Endothelial cell of umbilical vein (primary cell): ENCODE results near the gene BAZ1B. TPM values are rescaled to one million over a fixed set of nuclear protein-coding genes. Genes with fewer than 3 reads are reported as not detected.

Experiments
- BruUV-seq: library from RNA; stranded (reverse); fragments of 400-500 nt; replicated peaks from 2 replicates; lab custom pipeline; 2021; lab: Mats Ljungman, UMichigan
- CTCF ChIA-PET: fragments of 300-600, 350-600 bp; sonication (Branson Sonifier 250); formaldehyde crosslinking; loops from one replicate; lab custom pipeline; 2021; ENCODE audit warnings: antibody characterized with exemption, inconsistent platforms; lab: Charles Lee
- POLR2A ChIA-PET: fragments of 300-600, 350-600 bp; sonication (Branson Sonifier 250); formaldehyde crosslinking; loops from one replicate; lab custom pipeline; 2021; ENCODE audit warnings: antibody characterized with exemption, inconsistent platforms; lab: Charles Lee
- DNase-seq: peaks from one replicate; pipeline ENCODE4 v3.0.0-alpha.2; 2011; ENCODE audit warnings: low read depth, low spot score
- FAIRE-seq: peaks from 2 replicates; lab custom pipeline; 2011; peaks lifted over from hg19 to GRCh38; lab: Jason Lieb, UNC
- H2AFZ ChIP-seq: 2 replicates; pipeline ENCODE4 v1.6.0; 2012; ENCODE audit warnings: low read depth, low read length, control low read depth, inconsistent platforms
- H3K27ac ChIP-seq: 2 replicates; pipeline ENCODE4 v1.5.1; 2011; ENCODE audit warnings: low read depth, mild to moderate bottlenecking, control low read depth, low read length, moderate library complexity; ENCODE audit not compliant: insufficient read depth
- H3K27me3 ChIP-seq, 2 experiments: 2 replicates each; pipeline versions ENCODE4 v1.6.0 to v1.6.1; 2011; ENCODE audit warnings: low read length in 2 of 2, mixed read lengths in 1 of 2; ENCODE audit not compliant: control insufficient read depth in 2 of 2, insufficient read depth in 2 of 2
- H3K36me3 ChIP-seq, 2 experiments: 2 replicates in 1 of 2; 3 replicates in 1 of 2; pipeline ENCODE4 v1.5.1; 2011; ENCODE audit warnings: low read length in 2 of 2, mild to moderate bottlenecking in 1 of 2, moderate library complexity in 1 of 2; ENCODE audit not compliant: control insufficient read depth in 2 of 2, insufficient read depth in 2 of 2; ENCODE audit errors: extremely low read depth in 1 of 2
- H3K4me1 ChIP-seq: 3 replicates; pipeline ENCODE4 v1.5.1; 2011; ENCODE audit warnings: mild to moderate bottlenecking, low read length; ENCODE audit not compliant: control insufficient read depth, insufficient read depth; ENCODE audit errors: extremely low read depth
- H3K4me2 ChIP-seq: 2 replicates; pipeline ENCODE4 v1.6.1; 2011; ENCODE audit warnings: low read length, control low read depth, mixed read lengths; ENCODE audit not compliant: insufficient read depth
- H3K4me3 ChIP-seq, 3 experiments: fragments of 200-600 bp in 1 of 3; sonication (generic), shearing (Covaris generic) in 1 of 3; replicated peaks in 1 of 3; 2 replicates each; pipeline ENCODE4 v1.5.1; 2011 to 2016; ENCODE audit warnings: control low read depth in 3 of 3, low read length in 3 of 3, mild to moderate bottlenecking in 2 of 3, inconsistent platforms in 1 of 3, low read depth in 1 of 3, moderate library complexity in 1 of 3; ENCODE audit not compliant: insufficient read depth in 1 of 3
- H3K79me2 ChIP-seq: 2 replicates; pipeline ENCODE4 v1.6.0; 2012; ENCODE audit warnings: low read length, inconsistent platforms; ENCODE audit not compliant: control insufficient read depth, insufficient read depth
- H3K9ac ChIP-seq: replicated peaks from 2 replicates; pipeline ENCODE3; 2011; ENCODE audit warnings: low read length, control low read depth; ENCODE audit not compliant: insufficient read depth; ENCODE audit errors: extremely low read depth
- H3K9me1 ChIP-seq: replicated peaks from 3 replicates; pipeline ENCODE4 v1.6.0; 2011; ENCODE audit warnings: mild to moderate bottlenecking, low read length; ENCODE audit not compliant: control insufficient read depth, insufficient read depth; ENCODE audit errors: extremely low read depth
- H3K9me3 ChIP-seq: replicated peaks from 2 replicates; pipeline ENCODE4 v1.5.1; 2012; ENCODE audit warnings: low read length, inconsistent platforms; ENCODE audit not compliant: control insufficient read depth, insufficient read depth
- H4K20me1 ChIP-seq: replicated peaks from 2 replicates; pipeline ENCODE3; 2011; ENCODE audit warnings: mild to moderate bottlenecking, low read length; ENCODE audit not compliant: control insufficient read depth, insufficient read depth; ENCODE audit errors: extremely low read depth
- EZH2 ChIP-seq: IDR thresholded peaks from 2 replicates; pipeline ENCODE4 v1.6.1; 2012; ENCODE audit warnings: borderline replicate concordance, low read depth, mild to moderate bottlenecking, moderate library complexity, low read length, inconsistent platforms; ENCODE audit not compliant: severe bottlenecking
- FOS ChIP-seq: IDR thresholded peaks from 2 replicates; pipeline ENCODE4 v1.6.1; 2011; ENCODE audit warnings: mild to moderate bottlenecking, low read length, moderate library complexity, borderline replicate concordance; ENCODE audit not compliant: insufficient read depth
- GATA2 ChIP-seq: IDR thresholded peaks from 2 replicates; pipeline ENCODE4 v1.7.0; 2011; ENCODE audit warnings: low read depth, mild to moderate bottlenecking, moderate library complexity, mixed read lengths, low read length; ENCODE audit not compliant: insufficient read length, insufficient read depth
- JUN ChIP-seq: IDR thresholded peaks from 2 replicates; pipeline ENCODE4 v1.6.1; 2011; ENCODE audit warnings: borderline replicate concordance, low read depth; ENCODE audit not compliant: insufficient read length, insufficient read depth
- MYC ChIP-seq: IDR thresholded peaks from one replicate; pipeline ENCODE4 v1.6.1; 2011; ENCODE audit warnings: mild to moderate bottlenecking, low read depth, low read length
- POLR2A ChIP-seq: IDR thresholded peaks from 2 replicates; pipeline ENCODE4 v1.6.1; 2012; ENCODE audit warnings: low read depth, mild to moderate bottlenecking, control low read depth, low read length
- POLR2AphosphoS5 ChIP-seq: IDR thresholded peaks from 2 replicates; pipeline ENCODE4 v1.6.1; 2012; ENCODE audit warnings: low read depth, mild to moderate bottlenecking, control low read depth, low read length, moderate library complexity; ENCODE audit not compliant: insufficient read depth
- dilution Hi-C: fragments of 300-500 bp; cut with MboI; formaldehyde crosslinking; loops from one replicate; pipeline ENCODE4 v1.15.0; 2019; ENCODE audit warnings: low sequenced_read_pairs; ENCODE audit not compliant: extremely low pct_ligation_motif_present
- intact Hi-C: fragments of 100-400 bp; cut with micrococcal nuclease; formaldehyde crosslinking; loops from one replicate; pipeline ENCODE4 v1.10.0; 2022
- polyA plus RNA-seq, 4 experiments: library from polyadenylated mRNA; depleted of rRNA in 3 of 4; stranded (reverse) in 3 of 4; unstranded in 1 of 4; fragments of >200 nt; gene quantifications; 2 replicates each; pipeline versions ENCODE4 v1.2.1 to v1.2.3, GENCODE V29; 2011 to 2012; ENCODE audit warnings: missing spikeins in 1 of 4
- total RNA-seq: library from RNA; stranded (reverse); gene quantifications from 2 replicates; pipeline ENCODE4 v1.2.3, GENCODE V29; 2021
- TF ChIP-seq, protein P1 (sequence below), 2 donors: IDR thresholded peaks; 1 replicate in 1 of 2; 2 replicates in 1 of 2; pipeline ENCODE4 v1.5.1; 2011; ENCODE audit warnings: low read length in 2 of 2, mild to moderate bottlenecking in 2 of 2, moderate library complexity in 2 of 2, control low read depth in 1 of 2, inconsistent platforms in 1 of 2, low read depth in 1 of 2; ENCODE audit not compliant: insufficient read depth in 1 of 2; ENCODE audit errors: extremely low read depth in 1 of 2
- TF ChIP-seq, protein P2 (sequence below): IDR thresholded peaks from 2 replicates; pipeline ENCODE4 v1.6.1; 2011; ENCODE audit not compliant: insufficient read depth, insufficient read length

BAZ1B gene
- total and polyA plus RNA-seq, 2 donors (not counting 3 experiments of a cell fraction or from before 2014, with no cell fraction given) = 16.2 to 74.7 TPM

DNA sequence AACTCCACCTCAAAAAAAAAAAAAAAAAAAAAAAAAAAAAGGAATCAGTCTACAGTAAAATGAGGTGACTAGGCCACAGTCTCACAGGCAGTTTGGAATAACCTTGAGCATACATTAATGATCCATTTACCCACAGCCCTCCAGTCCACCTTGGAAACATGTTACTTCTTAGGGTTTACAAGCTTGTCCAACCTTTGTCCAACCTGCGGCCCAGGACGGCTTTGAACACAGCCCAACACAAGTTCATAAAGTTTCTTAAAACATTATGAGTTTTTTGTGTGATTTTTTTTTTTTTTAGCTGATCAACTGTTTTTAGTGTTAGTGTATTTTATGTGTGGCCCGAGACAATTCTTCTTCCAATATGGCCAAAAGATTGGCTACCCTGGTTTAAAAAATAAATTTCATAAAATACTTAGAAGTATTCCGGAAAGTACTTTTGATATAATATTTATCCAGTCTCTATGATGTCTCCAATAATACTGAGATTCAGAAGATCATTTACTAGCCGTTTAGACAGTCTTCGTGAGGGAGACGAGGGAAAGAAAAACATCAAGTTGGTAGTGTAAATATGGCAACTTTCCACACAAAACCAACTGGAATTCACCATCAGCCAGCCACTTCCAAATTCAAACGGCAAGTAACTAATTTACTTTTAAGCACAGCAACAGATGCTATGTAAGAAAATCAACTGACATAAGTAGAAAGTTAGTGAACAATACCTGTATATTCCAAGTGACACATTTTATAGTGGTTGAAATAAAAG is 9.9 kb downstream of the BAZ1B start:
- POLR2A ChIA-PET = interaction anchor here (0.7 kb wide), 1 partner anchor 47 kb away, joined by 7 read pairs; no protein-coding TSS in a partner anchor
- Histone ChIP-seq H3K27me3 (no peaks in the 10 kb centered on the region), H4K20me1 (peaks cover 8% of the 10 kb centered on the region), H3K79me2 (peaks cover 72% of the 10 kb centered on the region), H3K9ac (no peak overlapping the region), H3K9me1 (no peaks in the 10 kb centered on the region), H3K36me3 (peaks cover 3 to 13% of the 10 kb centered on the region in 2 experiments), H2AFZ (no peak overlapping the region), H3K9me3 (no peaks in the 10 kb centered on the region), H3K4me1 (no peaks in the 10 kb centered on the region), H3K4me2 (no peak overlapping the region), H3K27ac (no peak overlapping the region), H3K4me3 (no peak overlapping the region)
- dilution Hi-C loops = no loop called here
- intact Hi-C loops = no loop called here
- no peak for TF ChIP-seq MYC
- no peak for TF ChIP-seq EZH2
- TF ChIP-seq, protein P1, sequence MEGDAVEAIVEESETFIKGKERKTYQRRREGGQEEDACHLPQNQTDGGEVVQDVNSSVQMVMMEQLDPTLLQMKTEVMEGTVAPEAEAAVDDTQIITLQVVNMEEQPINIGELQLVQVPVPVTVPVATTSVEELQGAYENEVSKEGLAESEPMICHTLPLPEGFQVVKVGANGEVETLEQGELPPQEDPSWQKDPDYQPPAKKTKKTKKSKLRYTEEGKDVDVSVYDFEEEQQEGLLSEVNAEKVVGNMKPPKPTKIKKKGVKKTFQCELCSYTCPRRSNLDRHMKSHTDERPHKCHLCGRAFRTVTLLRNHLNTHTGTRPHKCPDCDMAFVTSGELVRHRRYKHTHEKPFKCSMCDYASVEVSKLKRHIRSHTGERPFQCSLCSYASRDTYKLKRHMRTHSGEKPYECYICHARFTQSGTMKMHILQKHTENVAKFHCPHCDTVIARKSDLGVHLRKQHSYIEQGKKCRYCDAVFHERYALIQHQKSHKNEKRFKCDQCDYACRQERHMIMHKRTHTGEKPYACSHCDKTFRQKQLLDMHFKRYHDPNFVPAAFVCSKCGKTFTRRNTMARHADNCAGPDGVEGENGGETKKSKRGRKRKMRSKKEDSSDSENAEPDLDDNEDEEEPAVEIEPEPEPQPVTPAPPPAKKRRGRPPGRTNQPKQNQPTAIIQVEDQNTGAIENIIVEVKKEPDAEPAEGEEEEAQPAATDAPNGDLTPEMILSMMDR (IDR thresholded peaks at IDR 0.05; ENCODE audit: extremely low read depth in 1 of 2, insufficient read depth in 1 of 2, low read depth in 1 of 2, low read length in 2 of 2) = no peak
- TF ChIP-seq POLR2A = no peak
- TF ChIP-seq GATA2 = no peak
- TF ChIP-seq JUN = no peak
- TF ChIP-seq FOS = no peak
- TF ChIP-seq POLR2AphosphoS5 = no peak
- TF ChIP-seq, protein P2, sequence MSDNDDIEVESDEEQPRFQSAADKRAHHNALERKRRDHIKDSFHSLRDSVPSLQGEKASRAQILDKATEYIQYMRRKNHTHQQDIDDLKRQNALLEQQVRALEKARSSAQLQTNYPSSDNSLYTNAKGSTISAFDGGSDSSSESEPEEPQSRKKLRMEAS = no peak
- CTCF ChIA-PET = interaction anchor here (1.0 kb wide), 1 partner anchor 9 kb away, joined by 4 read pairs; no protein-coding TSS in a partner anchor
- no peak for DNase-seq
- no TSS peak for BruUV-seq
- FAIRE-seq = no peak
